OCI-LY1 (cell line): ENCODE data around the gene TECTB.

ENCODE experiments used
- H2AFZ ChIP-seq: fragments of 200-600 bp; sonication (generic), shearing (Covaris generic); 2 replicates; pipeline ENCODE4 v1.6.0; 2014; ENCODE audit warnings: antibody characterized with exemption, mild to moderate bottlenecking, low read length
- H3F3A ChIP-seq: fragments of 200-600 bp; sonication (generic), shearing (Covaris generic); 2 replicates; pipeline ENCODE4 v1.6.0; 2014; ENCODE audit warnings: mild to moderate bottlenecking, antibody characterized with exemption, low read length, moderate library complexity; ENCODE audit not compliant: insufficient read depth
- H3K27ac ChIP-seq: fragments of 200-600 bp; sonication (generic); 2 replicates; pipeline ENCODE4 v1.5.1; 2014; ENCODE audit warnings: low read length, mixed run types, mild to moderate bottlenecking, low read depth; ENCODE audit not compliant: poor library complexity, severe bottlenecking
- H3K27me3 ChIP-seq: fragments of 200-600 bp; sonication (generic); 2 replicates; pipeline ENCODE4 v1.6.0; 2014; ENCODE audit warnings: antibody characterized with exemption, mild to moderate bottlenecking, low read length, moderate library complexity; ENCODE audit not compliant: insufficient read depth
- H3K36me3 ChIP-seq: fragments of 200-600 bp; sonication (generic); 2 replicates; pipeline ENCODE4 v1.6.1; 2014; ENCODE audit warnings: mild to moderate bottlenecking, antibody characterized with exemption, low read length, moderate library complexity, mixed read lengths; ENCODE audit not compliant: insufficient read depth
- H3K4me1 ChIP-seq: fragments of 200-600 bp; sonication (generic); 2 replicates; pipeline ENCODE4 v1.5.1; 2014; ENCODE audit warnings: mild to moderate bottlenecking, low read length, moderate library complexity; ENCODE audit not compliant: insufficient read depth, severe bottlenecking
- H3K4me2 ChIP-seq: fragments of 200-600 bp; sonication (generic), shearing (Covaris generic); 2 replicates; pipeline ENCODE4 v1.6.1; 2014; ENCODE audit warnings: low read length
- H3K4me3 ChIP-seq: fragments of 200-600 bp; sonication (generic); 2 replicates; pipeline ENCODE4 v1.5.1; 2014; ENCODE audit warnings: low read length, low read depth, mild to moderate bottlenecking, mixed read lengths; ENCODE audit not compliant: poor library complexity, severe bottlenecking
- H3K79me2 ChIP-seq: fragments of 200-600 bp; shearing (Covaris generic); 2 replicates; pipeline ENCODE4 v1.6.1; 2016; ENCODE audit warnings: mixed run types, low read length, mixed read lengths; ENCODE audit not compliant: insufficient read depth
- H3K9ac ChIP-seq: fragments of 200-600 bp; sonication (generic), shearing (Covaris generic); 2 replicates; pipeline ENCODE4 v1.6.1; 2014; ENCODE audit warnings: mild to moderate bottlenecking, low read length, mixed read lengths
- H3K9me2 ChIP-seq: fragments of 200-600 bp; sonication (generic), shearing (Covaris generic); 2 replicates; pipeline ENCODE4 v1.6.1; 2014; ENCODE audit warnings: low read depth, mild to moderate bottlenecking, low read length, mixed read lengths
- H3K9me3 ChIP-seq: fragments of 200-600 bp; shearing (Covaris generic); 2 replicates; pipeline ENCODE4 v1.6.1; 2014; ENCODE audit warnings: low read length, mixed read lengths
- H4K20me1 ChIP-seq: fragments of 200-600 bp; sonication (generic), shearing (Covaris generic); 2 replicates; pipeline ENCODE4 v1.6.0; 2016; ENCODE audit warnings: mild to moderate bottlenecking, low read length; ENCODE audit not compliant: insufficient read depth
- EZH2 ChIP-seq: fragments of 200-600 bp; sonication (generic), shearing (Covaris generic); IDR thresholded peaks from 2 replicates; pipeline ENCODE4 v1.8.0; 2017; ENCODE audit warnings: borderline replicate concordance, mixed run types, mild to moderate bottlenecking, antibody characterized with exemption, low read length, moderate library complexity, mixed read lengths
- TF ChIP-seq, protein P1 (sequence below): fragments of 200-600 bp; sonication (generic), shearing (Covaris generic); IDR thresholded peaks from 2 replicates; pipeline ENCODE4 v1.5.1; 2017; ENCODE audit warnings: mild to moderate bottlenecking, antibody characterized with exemption, low read length, moderate library complexity, mixed read lengths

The TECTB gene

DNA sequence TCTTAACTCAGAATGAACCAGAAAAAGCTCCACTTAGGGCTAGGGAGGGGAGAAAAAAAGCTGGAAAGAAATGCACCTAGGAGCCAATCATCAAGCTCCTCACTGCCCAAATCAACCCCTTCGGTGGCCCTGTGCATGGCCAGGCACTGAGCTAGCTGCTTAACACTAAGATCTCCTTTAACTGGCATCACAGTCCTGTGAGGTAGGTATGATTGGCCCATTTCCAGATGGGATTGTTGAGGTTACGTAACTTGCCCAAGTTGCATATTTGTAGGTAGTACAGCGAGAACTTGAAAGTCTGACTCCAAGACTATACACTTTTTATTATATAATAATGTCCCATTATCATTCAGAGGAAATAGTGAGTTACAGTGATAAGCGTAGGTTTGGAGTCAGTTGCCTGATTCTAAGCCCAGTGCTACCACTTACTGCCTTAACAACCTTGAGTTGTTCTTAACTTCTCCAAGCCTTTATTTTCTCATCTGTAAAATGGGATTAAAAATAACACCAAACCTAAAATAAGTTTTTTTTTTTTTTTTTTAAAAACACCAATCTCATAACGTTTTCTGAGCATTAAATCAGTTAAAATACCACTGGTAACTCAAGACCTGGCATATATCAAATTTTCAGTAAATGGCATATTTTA lies 53.5 kb downstream of the TECTB start:
- Histone ChIP-seq H3F3A (no peaks in the 10 kb centered on the region), H3K4me2 (no peak overlapping the region)

DNA sequence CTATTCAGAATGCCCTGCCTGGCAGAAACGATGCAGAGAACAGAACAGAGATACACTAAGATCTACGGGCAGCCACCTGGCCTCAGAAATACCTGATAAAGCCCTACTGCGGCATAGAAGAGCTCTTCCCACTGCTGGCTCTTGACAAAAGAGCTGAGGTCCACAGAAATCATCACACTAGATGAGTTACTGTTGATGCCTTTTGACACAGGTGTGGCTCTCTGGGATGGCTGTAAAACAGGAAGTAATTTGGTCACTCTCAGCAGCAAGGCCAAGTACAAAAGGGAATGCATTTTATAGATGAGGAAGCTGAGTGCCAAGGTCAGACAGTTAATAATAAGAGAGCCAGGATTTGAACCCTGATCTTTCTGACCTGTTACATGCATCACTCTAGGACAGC lies 55.8 kb downstream of the TECTB start:
- Histone ChIP-seq H3K4me1 (no peaks in the 10 kb centered on the region), H3K4me3 (no peak overlapping the region), H3K27ac (no peak overlapping the region), H3K27me3 (no peaks in the 10 kb centered on the region), H3K9ac (no peak overlapping the region), H3K9me2 (no peaks in the 10 kb centered on the region), H4K20me1 (no peaks in the 10 kb centered on the region), H3K79me2 (no peaks in the 10 kb centered on the region), H3F3A (no peaks in the 10 kb centered on the region), H3K4me2 (no peak overlapping the region), H3K9me3 (no peaks in the 10 kb centered on the region), H2AFZ (no peak overlapping the region), H3K36me3 (no peaks in the 10 kb centered on the region)
- no peak for TF ChIP-seq EZH2
- TF ChIP-seq, protein P1, sequence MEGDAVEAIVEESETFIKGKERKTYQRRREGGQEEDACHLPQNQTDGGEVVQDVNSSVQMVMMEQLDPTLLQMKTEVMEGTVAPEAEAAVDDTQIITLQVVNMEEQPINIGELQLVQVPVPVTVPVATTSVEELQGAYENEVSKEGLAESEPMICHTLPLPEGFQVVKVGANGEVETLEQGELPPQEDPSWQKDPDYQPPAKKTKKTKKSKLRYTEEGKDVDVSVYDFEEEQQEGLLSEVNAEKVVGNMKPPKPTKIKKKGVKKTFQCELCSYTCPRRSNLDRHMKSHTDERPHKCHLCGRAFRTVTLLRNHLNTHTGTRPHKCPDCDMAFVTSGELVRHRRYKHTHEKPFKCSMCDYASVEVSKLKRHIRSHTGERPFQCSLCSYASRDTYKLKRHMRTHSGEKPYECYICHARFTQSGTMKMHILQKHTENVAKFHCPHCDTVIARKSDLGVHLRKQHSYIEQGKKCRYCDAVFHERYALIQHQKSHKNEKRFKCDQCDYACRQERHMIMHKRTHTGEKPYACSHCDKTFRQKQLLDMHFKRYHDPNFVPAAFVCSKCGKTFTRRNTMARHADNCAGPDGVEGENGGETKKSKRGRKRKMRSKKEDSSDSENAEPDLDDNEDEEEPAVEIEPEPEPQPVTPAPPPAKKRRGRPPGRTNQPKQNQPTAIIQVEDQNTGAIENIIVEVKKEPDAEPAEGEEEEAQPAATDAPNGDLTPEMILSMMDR = no peak

More for the DNA sequence above, 53.5 kb downstream of the TECTB start:
- no peak overlapping the region for H3K4me3 ChIP-seq
- H2AFZ ChIP-seq = no peak overlapping the region
- H3K27ac ChIP-seq = no peak overlapping the region
- no peaks in the 10 kb centered on the region for H3K79me2 ChIP-seq
- TF ChIP-seq, protein P1 = no peak
- TF ChIP-seq EZH2 = no peak
- no peak overlapping the region for H3K9ac ChIP-seq
- H3K36me3 ChIP-seq = no peaks in the 10 kb centered on the region
- H3K27me3 ChIP-seq = peaks cover 6% of the 10 kb centered on the region; the same call in 1 of the 2 replicates
- no peaks in the 10 kb centered on the region for H3K9me3 ChIP-seq
- H4K20me1 ChIP-seq = no peaks in the 10 kb centered on the region
- H3K9me2 ChIP-seq = no peaks in the 10 kb centered on the region
- no peaks in the 10 kb centered on the region for H3K4me1 ChIP-seq

DNA sequence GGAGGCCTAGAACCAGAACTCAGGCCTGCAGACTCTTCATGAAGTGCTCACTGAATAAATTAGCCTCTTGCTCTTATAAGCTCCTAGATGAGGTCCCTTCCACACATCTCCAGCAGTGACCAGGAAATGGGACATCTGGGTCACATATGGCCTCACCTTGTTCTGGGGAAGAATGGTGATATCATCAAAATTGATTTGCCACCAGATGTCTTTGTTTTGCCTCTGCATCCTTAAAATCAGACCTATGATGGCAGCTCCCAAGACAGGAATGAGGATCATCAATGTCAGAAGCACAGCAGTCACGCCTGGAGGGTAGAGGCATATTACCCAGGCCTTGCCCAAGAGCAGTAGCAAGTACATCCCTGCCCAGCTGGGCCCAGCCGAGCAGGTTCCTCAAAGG lies 57.4 kb downstream of the TECTB start:
- H3K9me3 ChIP-seq = no peaks in the 10 kb centered on the region
- no peak overlapping the region for H2AFZ ChIP-seq
- no peak overlapping the region for H3K27ac ChIP-seq
- H3F3A ChIP-seq = no peaks in the 10 kb centered on the region
- no peak overlapping the region for H3K4me2 ChIP-seq
- TF ChIP-seq, protein P1 = no peak
- TF ChIP-seq EZH2 = no peak
- no peak overlapping the region for H3K9ac ChIP-seq
- no peaks in the 10 kb centered on the region for H3K4me1 ChIP-seq
- H4K20me1 ChIP-seq = no peaks in the 10 kb centered on the region
- H3K9me2 ChIP-seq = no peaks in the 10 kb centered on the region
- no peaks in the 10 kb centered on the region for H3K79me2 ChIP-seq
- H3K27me3 ChIP-seq = no peaks in the 10 kb centered on the region
- no peaks in the 10 kb centered on the region for H3K36me3 ChIP-seq
- no peak overlapping the region for H3K4me3 ChIP-seq
